NCI-H1436 treated with DMSO at 0.1 percent for 48 hours (cell line): ENCODE results near the gene SIX1.
A peak's percentile ranks its signal among the peaks of the same experiment; 100 is the strongest.

Experiments
- DNase-seq: peaks from one replicate; lab custom pipeline; 2025; lab: John Stamatoyannopoulos, UW

The SIX1 gene

GRCh38 chr14:60655119-60655897, 6.0 kb upstream of the SIX1 start:
- DNase-seq, result peak; percentile 64

GRCh38 chr14:60654334-60654821, 5.1 kb upstream of the SIX1 start:
- no peak for DNase-seq

- no peak for DNase-seq
Measured at GRCh38 chr14:60653701-60654161, 4.5 kb upstream of the SIX1 start.

GRCh38 chr14:60652674-60653651, 3.7 kb upstream of the SIX1 start:
- DNase-seq, result no peak

GRCh38 chr14:60651796-60652673, 2.8 kb upstream of the SIX1 start:
- no peak for DNase-seq

- DNase-seq, result no peak
Measured at GRCh38 chr14:60651086-60651795, 2.0 kb upstream of the SIX1 start.

GRCh38 chr14:60650373-60650961, 1.2 kb upstream of the SIX1 start:
- DNase-seq, result no peak

GRCh38 chr14:60649875-60650372, 647 bp upstream of the SIX1 start:
- DNase-seq, result no peak

- DNase-seq, result no peak
Measured at GRCh38 chr14:60648249-60648933, 886 bp downstream of the SIX1 start.

- DNase-seq, result no peak
Measured at GRCh38 chr14:60647837-60648248, 1.4 kb downstream of the SIX1 start.

- no peak for DNase-seq
Measured at GRCh38 chr14:60647081-60647836, 2.0 kb downstream of the SIX1 start.

GRCh38 chr14:60646226-60646818, 3.0 kb downstream of the SIX1 start:
- DNase-seq, result no peak

- DNase-seq, result no peak
Measured at GRCh38 chr14:60645126-60645741, 4.0 kb downstream of the SIX1 start.

GRCh38 chr14:60644666-60645065, 4.6 kb downstream of the SIX1 start:
- no peak for DNase-seq

- no peak for DNase-seq
Measured at GRCh38 chr14:60643463-60644314, 5.6 kb downstream of the SIX1 start.

- DNase-seq, result no peak
Measured at GRCh38 chr14:60643141-60643462, 6.2 kb downstream of the SIX1 start.
